ENCODE results near the gene TCERG1.

TCERG1 gene

GRCh38 chr5:146510559-146511125 lies 63.5 kb downstream of the TCERG1 start:
- H3K4me3 ChIP-seq (ENCODE audit: low read depth, low read length), result no peak overlapping the region
- no peak for TF ChIP-seq CTCF (IDR thresholded peaks at IDR 0.05; ENCODE audit: insufficient read depth, low read length, missing control alignments)
- ChIA-PET POLR2A (no interaction called here), CTCF (interaction anchor here (0.8 to 1.0 kb wide), 2 partner anchors 674 to 859 kb away, joined by 3 read pairs; no protein-coding TSS in a partner anchor)
- DNase-seq (ENCODE audit: low read depth, low spot score), result peak; percentile 4

- POLR2A ChIA-PET, result no interaction called here
- CTCF ChIA-PET, result interaction anchor here (0.6 to 1.0 kb wide), 2 partner anchors 25 to 31 kb away, joined by 3 read pairs; no protein-coding TSS in a partner anchor
- no peak overlapping the region for H3K4me3 ChIP-seq (ENCODE audit: low read depth, low read length)
- no peak for DNase-seq (ENCODE audit: low read depth, low spot score)
- TF ChIP-seq CTCF (IDR thresholded peaks at IDR 0.05; ENCODE audit: insufficient read depth, low read length, missing control alignments), result no peak
These were observed 66.3 kb downstream of the TCERG1 start for GRCh38 chr5:146513462-146513861.

GRCh38 chr5:146514575-146514974 lies 67.4 kb downstream of the TCERG1 start:
- no peak for TF ChIP-seq CTCF (IDR thresholded peaks at IDR 0.05; ENCODE audit: insufficient read depth, low read length, missing control alignments)
- H3K4me3 ChIP-seq (ENCODE audit: low read depth, low read length), result no peak overlapping the region
- no peak for DNase-seq (ENCODE audit: low read depth, low spot score)
- CTCF ChIA-PET, result interaction anchor here (0.8 to 4.7 kb wide), 3 partner anchors 18 to 31 kb away, joined by 3 to 25 read pairs (median 3); no protein-coding TSS in a partner anchor
- POLR2A ChIA-PET, result no interaction called here

GRCh38 chr5:146515473-146516150 lies 68.5 kb downstream of the TCERG1 start:
- no peak overlapping the region for H3K4me3 ChIP-seq (ENCODE audit: low read depth, low read length)
- DNase-seq (ENCODE audit: low read depth, low spot score), result no peak
- ChIA-PET POLR2A (no interaction called here), CTCF (interaction anchor here (0.8 to 4.7 kb wide), 4 partner anchors 17 to 450 kb away, joined by 3 to 25 read pairs (median 4); no protein-coding TSS in a partner anchor)
- no peak for TF ChIP-seq CTCF (IDR thresholded peaks at IDR 0.05; ENCODE audit: insufficient read depth, low read length, missing control alignments)

GRCh38 chr5:146516151-146516475 lies 69.0 kb downstream of the TCERG1 start, which contains the start of gene GPR151:
TSS of gene GPR151 (minus strand) at chr5:146516190. CDS start at chr5:146516113, 77 bp downstream.
- no peak within 1 kb of the TSS for H3K4me3 ChIP-seq (ENCODE audit: low read depth, low read length)

More at GRCh38 chr5:146516151-146516475, 69.0 kb downstream of the TCERG1 start, which contains the start of gene GPR151:
- POLR2A ChIA-PET, result no interaction called here
- TF ChIP-seq CTCF (IDR thresholded peaks at IDR 0.05; ENCODE audit: insufficient read depth, low read length, missing control alignments), result no peak
- CTCF ChIA-PET, result interaction anchor here (1.3 to 4.7 kb wide), 4 partner anchors 17 to 450 kb away, joined by 3 to 25 read pairs (median 4); no protein-coding TSS in a partner anchor
- DNase-seq (ENCODE audit: low read depth, low spot score), result no peak
